Lower lobe of right lung (tissue), 2 donors: ENCODE measurements around the gene C20orf144. TPM values are rescaled to one million over a fixed set of nuclear protein-coding genes. Genes with fewer than 3 reads are reported as not detected.
A peak's percentile ranks its signal among the peaks of the same experiment; 100 is the strongest.

ENCODE experiments used
- ATAC-seq, 2 donors: fragments of 200-7000 bp; cut with Tn5 transposase; one replicate each; pipeline ENCODE4 v1.9.1; 2020 to 2022; ENCODE audit warnings: mild to moderate bottlenecking in 2 of 2, moderate library complexity in 2 of 2
- DNase-seq: peaks from one replicate; pipeline ENCODE4 v3.0.0-alpha.2; 2020
- H3K27ac ChIP-seq: fragments of 200-600 bp; one replicate; pipeline ENCODE4 v1.8.0; 2022
- H3K27me3 ChIP-seq: fragments of 200-600 bp; one replicate; pipeline ENCODE4 v1.8.0; 2022; ENCODE audit warnings: low read depth
- H3K36me3 ChIP-seq: fragments of 200-600 bp; one replicate; pipeline ENCODE4 v1.8.0; 2022; ENCODE audit warnings: mild to moderate bottlenecking
- H3K4me1 ChIP-seq: fragments of 200-600 bp; one replicate; pipeline ENCODE4 v1.8.0; 2022
- H3K4me3 ChIP-seq: fragments of 200-600 bp; one replicate; pipeline ENCODE4 v1.8.0; 2022; ENCODE audit warnings: mild to moderate bottlenecking
- H3K9me3 ChIP-seq: fragments of 200-600 bp; one replicate; pipeline ENCODE4 v1.8.0; 2022
- intact Hi-C: fragments of 100-400 bp; cut with DNase I; formaldehyde crosslinking; loops from one replicate; pipeline ENCODE4 v1.11.0; 2022
- total RNA-seq: library from RNA; stranded (reverse); fragmentation: NEBNext Ultra II Directional; extraction: Animal tissue kit (Norgen Biotek cat#: 25700); gene quantifications from one replicate; pipeline ENCODE4 v1.2.1, GENCODE V29; 2021
- TF ChIP-seq, protein P1 (sequence below): fragments of 200-600 bp; IDR thresholded peaks from one replicate; pipeline ENCODE4 v1.8.0; 2022; ENCODE audit warnings: antibody characterized with exemption, mild to moderate bottlenecking
- donor health status: DM: no; HTN: yes; CAD: no; lungs with severe emphysema.

The C20orf144 gene
- total RNA-seq, 1 donor from 2014 or later, result not detected

DNA sequence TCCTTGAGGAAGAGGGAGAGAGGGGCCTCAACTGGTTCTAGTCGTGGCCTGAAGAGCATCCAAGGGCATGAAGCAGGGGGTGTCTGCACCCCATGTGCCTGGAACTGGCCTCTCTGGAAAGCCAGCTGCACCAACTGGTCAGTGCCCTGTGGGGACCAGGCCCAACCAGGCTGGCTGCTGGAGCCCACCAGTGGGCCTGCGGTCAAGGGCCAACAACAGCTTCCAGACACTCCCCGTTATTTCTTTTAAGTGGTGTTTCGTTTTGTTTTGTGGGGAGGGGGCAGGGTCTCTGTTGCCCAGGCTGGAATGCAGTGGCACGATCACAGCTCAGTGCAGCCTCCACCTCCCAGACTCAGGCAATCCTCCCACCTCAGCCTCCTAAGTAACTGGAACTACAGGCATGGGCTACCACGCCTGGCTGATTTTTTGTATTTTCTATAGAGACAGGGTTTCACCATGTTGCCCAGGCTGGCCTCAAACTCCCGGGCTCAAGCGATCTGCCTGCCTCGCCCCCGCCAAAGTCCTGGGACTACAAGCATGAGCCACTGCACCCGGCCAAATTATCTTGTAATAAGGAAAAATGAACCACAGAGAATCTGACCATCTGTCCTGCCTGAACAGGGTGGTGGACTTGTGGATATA, 11.9 kb upstream of the C20orf144 start:
- ATAC-seq (no peak), DNase-seq (no peak)
- H3K36me3 ChIP-seq, result peaks cover 9% of the 10 kb centered on the region
- intact Hi-C loops, result no loop called here
- TF ChIP-seq, protein P1, sequence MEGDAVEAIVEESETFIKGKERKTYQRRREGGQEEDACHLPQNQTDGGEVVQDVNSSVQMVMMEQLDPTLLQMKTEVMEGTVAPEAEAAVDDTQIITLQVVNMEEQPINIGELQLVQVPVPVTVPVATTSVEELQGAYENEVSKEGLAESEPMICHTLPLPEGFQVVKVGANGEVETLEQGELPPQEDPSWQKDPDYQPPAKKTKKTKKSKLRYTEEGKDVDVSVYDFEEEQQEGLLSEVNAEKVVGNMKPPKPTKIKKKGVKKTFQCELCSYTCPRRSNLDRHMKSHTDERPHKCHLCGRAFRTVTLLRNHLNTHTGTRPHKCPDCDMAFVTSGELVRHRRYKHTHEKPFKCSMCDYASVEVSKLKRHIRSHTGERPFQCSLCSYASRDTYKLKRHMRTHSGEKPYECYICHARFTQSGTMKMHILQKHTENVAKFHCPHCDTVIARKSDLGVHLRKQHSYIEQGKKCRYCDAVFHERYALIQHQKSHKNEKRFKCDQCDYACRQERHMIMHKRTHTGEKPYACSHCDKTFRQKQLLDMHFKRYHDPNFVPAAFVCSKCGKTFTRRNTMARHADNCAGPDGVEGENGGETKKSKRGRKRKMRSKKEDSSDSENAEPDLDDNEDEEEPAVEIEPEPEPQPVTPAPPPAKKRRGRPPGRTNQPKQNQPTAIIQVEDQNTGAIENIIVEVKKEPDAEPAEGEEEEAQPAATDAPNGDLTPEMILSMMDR, result no peak
- no peak overlapping the region for H3K4me3 ChIP-seq
- no peak overlapping the region for H3K27ac ChIP-seq
- no peaks in the 10 kb centered on the region for H3K27me3 ChIP-seq
- peaks cover 39% of the 10 kb centered on the region for H3K4me1 ChIP-seq
- H3K9me3 ChIP-seq, result no peaks in the 10 kb centered on the region

DNA sequence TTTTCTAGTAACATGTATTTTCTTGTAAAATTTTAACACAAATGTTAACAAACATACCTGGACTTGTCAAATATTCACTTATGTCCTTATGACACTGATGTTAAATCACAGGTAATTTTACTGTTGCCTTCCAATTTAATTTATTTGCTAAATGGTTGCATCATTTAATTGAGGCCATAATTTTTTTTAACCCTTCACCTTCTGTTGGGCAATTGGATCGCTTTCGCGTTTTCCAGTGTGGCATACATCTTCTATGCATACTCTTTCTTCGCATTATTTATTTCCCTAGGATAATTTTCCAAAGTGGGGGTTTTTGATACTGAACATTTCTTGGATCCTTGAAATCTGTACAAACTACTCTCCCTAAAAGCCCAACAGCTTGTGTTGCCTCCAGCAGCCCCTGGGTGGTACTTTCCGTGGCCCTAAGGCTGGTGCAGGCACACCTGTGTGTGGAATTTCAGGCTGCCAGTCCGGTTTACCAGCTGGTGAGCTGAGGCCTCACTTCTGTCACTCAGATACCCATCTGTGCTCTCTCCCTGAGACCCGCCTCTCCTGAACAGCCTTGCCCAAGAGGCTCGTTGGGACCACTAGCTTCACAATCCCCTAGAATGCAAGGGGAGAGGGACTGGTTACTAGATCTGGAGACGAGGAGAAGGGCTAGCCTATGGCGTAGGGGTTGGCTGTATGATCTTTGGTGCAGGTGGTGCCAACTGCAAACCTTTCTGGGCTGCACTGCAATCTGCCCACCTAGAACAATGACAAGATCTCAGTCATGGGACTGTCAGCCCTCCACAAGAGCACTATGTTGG, 11.2 kb upstream of the C20orf144 start:
- Histone ChIP-seq H3K9me3 (no peaks in the 10 kb centered on the region), H3K36me3 (peaks cover 2% of the 10 kb centered on the region), H3K27ac (no peak overlapping the region), H3K4me3 (no peak overlapping the region), H3K27me3 (no peaks in the 10 kb centered on the region), H3K4me1 (peaks cover 39% of the 10 kb centered on the region)
- ATAC-seq, result peak in 1 of 2 donors; percentile 26
- intact Hi-C loops, result no loop called here
- no peak for DNase-seq
- TF ChIP-seq, protein P1, result no peak

DNA sequence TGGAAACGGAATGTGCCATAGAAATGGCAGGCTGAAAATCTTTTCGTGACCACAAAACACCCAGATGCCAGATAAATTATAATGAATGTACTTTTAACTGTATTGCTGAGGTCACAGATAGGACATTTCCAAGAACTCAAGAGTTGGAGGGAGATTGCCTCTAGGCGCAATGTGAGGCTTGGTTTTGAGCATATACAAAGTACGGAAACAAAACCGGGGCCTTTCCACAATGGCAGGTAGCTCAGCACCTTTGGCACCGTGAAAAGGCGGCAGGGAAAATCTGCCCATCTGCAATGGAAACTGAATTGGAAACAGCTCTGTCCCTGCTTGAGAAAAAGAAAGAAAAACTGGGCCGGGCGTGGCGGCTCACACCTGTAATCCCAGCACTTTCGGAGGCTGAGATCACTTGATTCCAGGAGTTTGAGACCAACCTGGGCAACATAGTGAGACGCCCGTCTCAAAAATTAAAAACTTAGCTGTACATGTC, 10.5 kb upstream of the C20orf144 start:
- no peaks in the 10 kb centered on the region for H3K9me3 ChIP-seq
- no peak for DNase-seq
- intact Hi-C loops, result no loop called here
- H3K27me3 ChIP-seq, result no peaks in the 10 kb centered on the region
- H3K27ac ChIP-seq, result no peak overlapping the region
- TF ChIP-seq, protein P1, result no peak
- H3K4me1 ChIP-seq, result peaks cover 39% of the 10 kb centered on the region
- no peaks in the 10 kb centered on the region for H3K36me3 ChIP-seq
- no peak for ATAC-seq
- H3K4me3 ChIP-seq, result no peak overlapping the region

DNA sequence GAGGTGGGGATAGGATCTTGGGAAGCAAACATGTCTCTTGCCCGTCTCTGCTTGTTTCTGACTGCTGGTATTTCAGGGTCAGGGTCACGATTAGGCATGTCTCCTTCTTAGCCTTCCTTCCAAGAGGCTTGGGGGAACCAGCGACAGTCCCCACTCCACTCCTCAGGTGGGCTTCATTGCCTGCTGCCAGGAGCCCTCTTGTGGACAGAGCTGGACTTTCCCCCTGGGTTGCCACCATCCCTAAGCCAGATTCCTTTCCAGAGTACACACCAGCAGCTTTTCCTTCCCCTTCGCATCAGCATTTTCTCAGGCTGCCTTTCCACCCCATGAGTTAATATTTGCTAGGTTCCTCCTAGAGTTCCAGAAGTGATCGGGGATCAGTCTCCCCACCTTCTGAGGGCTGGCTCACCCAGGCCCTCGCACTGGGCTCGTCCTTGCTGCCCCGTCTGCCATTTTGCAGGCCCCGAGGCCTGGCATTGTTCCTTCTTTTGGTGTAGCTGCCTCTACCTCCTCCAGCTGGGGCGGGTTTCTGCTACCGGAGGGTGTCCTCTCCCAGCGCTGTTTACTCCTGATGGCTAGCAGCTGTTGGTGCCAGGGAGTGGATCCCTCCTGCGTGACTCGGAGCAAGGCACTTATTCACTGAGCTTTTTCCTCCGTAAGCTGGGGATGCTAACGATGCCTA, 8.8 kb upstream of the C20orf144 start:
- no peaks in the 10 kb centered on the region for H3K27me3 ChIP-seq
- TF ChIP-seq, protein P1, result peak; percentile 68
- peaks cover 5% of the 10 kb centered on the region for H3K36me3 ChIP-seq
- H3K9me3 ChIP-seq, result no peaks in the 10 kb centered on the region
- ATAC-seq (peak; percentile 65), DNase-seq (no peak)
- no peak overlapping the region for H3K4me3 ChIP-seq
- H3K4me1 ChIP-seq, result peaks cover 22% of the 10 kb centered on the region
- no peak overlapping the region for H3K27ac ChIP-seq
- intact Hi-C loops, result no loop called here

DNA sequence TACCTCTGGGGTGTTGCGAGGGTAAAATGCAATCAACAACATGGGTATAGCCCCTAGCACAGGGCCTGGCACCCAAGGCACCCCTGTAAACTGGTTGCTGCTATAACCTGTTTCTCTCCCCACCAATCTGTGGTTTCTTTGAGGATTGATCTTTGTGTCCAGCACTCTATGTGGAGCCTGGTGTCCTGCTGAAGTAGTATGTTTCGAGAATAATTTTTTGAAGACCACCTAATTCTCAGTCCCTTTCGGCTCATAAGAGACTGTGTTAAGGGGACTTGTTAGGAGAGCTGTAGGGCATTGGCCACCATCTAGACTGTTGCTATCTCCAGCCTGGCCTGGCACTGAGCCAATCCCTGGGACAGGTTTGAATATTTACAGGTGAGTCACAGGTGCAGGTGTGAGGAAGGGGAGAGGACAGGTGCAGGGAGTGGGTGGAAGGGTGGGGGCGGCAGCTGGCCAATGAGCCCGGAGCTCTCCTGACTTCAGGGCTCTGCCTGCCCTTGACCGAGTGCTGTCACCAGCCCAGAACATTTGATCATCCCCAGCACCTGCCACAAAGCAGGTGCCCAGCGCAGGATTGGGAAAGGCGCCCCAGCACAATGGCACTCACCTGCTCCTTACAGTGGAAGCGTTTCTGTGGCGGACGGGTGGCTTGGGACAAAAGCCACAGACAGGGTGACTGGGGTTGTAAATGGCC, 8.1 kb upstream of the C20orf144 start:
- Histone ChIP-seq H3K9me3 (no peaks in the 10 kb centered on the region), H3K27me3 (no peaks in the 10 kb centered on the region), H3K4me3 (no peak overlapping the region), H3K27ac (no peak overlapping the region), H3K4me1 (peaks cover 15% of the 10 kb centered on the region), H3K36me3 (peaks cover 9% of the 10 kb centered on the region)
- peak; percentile 67 to 74 for ATAC-seq
- DNase-seq, result peak; percentile 80
- TF ChIP-seq, protein P1, result no peak
- intact Hi-C loops, result no loop called here
